Activated CD8-positive, alpha-beta memory T cell treated with anti-CD3 and anti-CD28 coated beads, Interleukin-2, amount 10 ng/mL, durations not matched to agents 7 days and 5 days (primary cell): Measurements from ENCODE around the gene JPH3. TPM values are rescaled to one million over a fixed set of nuclear protein-coding genes. Genes with fewer than 3 reads are reported as not detected.

Experiments
- ATAC-seq: fragments of 150-1000 bp; cut with Tn5 transposase; one replicate; pipeline ENCODE4 v1.10.0; 2021; ENCODE audit warnings: moderate library complexity
- CTCF ChIA-PET: fragments of 350-600 bp; sonication (Branson Sonifier 250); formaldehyde crosslinking; loops from one replicate; lab custom pipeline; 2021; ENCODE audit warnings: antibody characterized with exemption; lab: Charles Lee
- DNase-seq: peaks from one replicate; pipeline ENCODE4 v3.0.0-alpha.2; 2020
- H3K27ac Mint-ChIP-seq: one replicate; pipeline ENCODE4 v1.8.0; 2021; ENCODE audit warnings: mild to moderate bottlenecking, mixed read lengths
- H3K27me3 Mint-ChIP-seq: one replicate; pipeline ENCODE4 v1.8.0; 2021; ENCODE audit warnings: mixed read lengths
- H3K36me3 Mint-ChIP-seq: one replicate; pipeline ENCODE4 v1.8.0; 2021; ENCODE audit warnings: mild to moderate bottlenecking, mixed read lengths
- H3K4me1 Mint-ChIP-seq: one replicate; pipeline ENCODE4 v1.8.0; 2021; ENCODE audit warnings: mixed read lengths
- H3K4me3 Mint-ChIP-seq: one replicate; pipeline ENCODE4 v1.8.0; 2021; ENCODE audit warnings: mild to moderate bottlenecking, moderate library complexity, mixed read lengths
- H3K9me3 Mint-ChIP-seq: one replicate; pipeline ENCODE4 v1.8.0; 2022; ENCODE audit warnings: low read depth, mixed read lengths
- total RNA-seq, 2 experiments: library from RNA; stranded (reverse); gene quantifications; one replicate each; pipeline ENCODE4 v1.2.3, GENCODE V29; 2021

The JPH3 gene
- total RNA-seq, 2 experiments from 2014 or later, result not detected

GRCh38 chr16:87645802-87646201 lies 43.5 kb downstream of the JPH3 start:
- DNase-seq (no peak), ATAC-seq (no peak)
- H3K4me3 Mint-ChIP-seq, result no peak overlapping the region
- no peaks in the 10 kb centered on the region for H3K36me3 Mint-ChIP-seq
- H3K4me1 Mint-ChIP-seq, result peaks cover 7% of the 10 kb centered on the region
- no peak overlapping the region for H3K27ac Mint-ChIP-seq
- CTCF ChIA-PET, result interaction anchor here (1.2 to 1.4 kb wide), 2 partner anchors 10 to 11 kb away, joined by 3 to 6 read pairs; no protein-coding TSS in a partner anchor
- H3K9me3 Mint-ChIP-seq, result no peaks in the 10 kb centered on the region
- H3K27me3 Mint-ChIP-seq, result peaks cover 28% of the 10 kb centered on the region

- no peak overlapping the region for H3K4me3 Mint-ChIP-seq
- no peaks in the 10 kb centered on the region for H3K9me3 Mint-ChIP-seq
- H3K4me1 Mint-ChIP-seq, result peaks cover 7% of the 10 kb centered on the region
- H3K27me3 Mint-ChIP-seq, result peaks cover 37% of the 10 kb centered on the region
- no peak for ATAC-seq
- H3K36me3 Mint-ChIP-seq, result no peaks in the 10 kb centered on the region
- H3K27ac Mint-ChIP-seq, result no peak overlapping the region
- CTCF ChIA-PET, result no interaction called here
- no peak for DNase-seq
Measured at GRCh38 chr16:87647431-87648185, 45.3 kb downstream of the JPH3 start.

- H3K9me3 Mint-ChIP-seq, result no peaks in the 10 kb centered on the region
- no peaks in the 10 kb centered on the region for H3K36me3 Mint-ChIP-seq
- DNase-seq (no peak), ATAC-seq (no peak)
- peaks cover 7% of the 10 kb centered on the region for H3K4me1 Mint-ChIP-seq
- H3K27me3 Mint-ChIP-seq, result peaks cover 37% of the 10 kb centered on the region
- CTCF ChIA-PET, result no interaction called here
- H3K27ac Mint-ChIP-seq, result no peak overlapping the region
- H3K4me3 Mint-ChIP-seq, result no peak overlapping the region
Measured at GRCh38 chr16:87648236-87648635, 45.9 kb downstream of the JPH3 start.

- no peak overlapping the region for H3K27ac Mint-ChIP-seq
- no peak overlapping the region for H3K4me3 Mint-ChIP-seq
- H3K36me3 Mint-ChIP-seq, result no peaks in the 10 kb centered on the region
- ATAC-seq (no peak), DNase-seq (no peak)
- peaks cover 7% of the 10 kb centered on the region for H3K4me1 Mint-ChIP-seq
- H3K27me3 Mint-ChIP-seq, result peaks cover 37% of the 10 kb centered on the region
- H3K9me3 Mint-ChIP-seq, result no peaks in the 10 kb centered on the region
- CTCF ChIA-PET, result no interaction called here
Measured at GRCh38 chr16:87648698-87649487, 46.6 kb downstream of the JPH3 start.

GRCh38 chr16:87652386-87652785 lies 50.1 kb downstream of the JPH3 start:
- H3K9me3 Mint-ChIP-seq, result no peaks in the 10 kb centered on the region
- H3K27me3 Mint-ChIP-seq, result peaks cover 32% of the 10 kb centered on the region
- peaks cover 7% of the 10 kb centered on the region for H3K4me1 Mint-ChIP-seq
- H3K27ac Mint-ChIP-seq, result no peak overlapping the region
- DNase-seq (no peak), ATAC-seq (no peak)
- CTCF ChIA-PET, result no interaction called here
- H3K36me3 Mint-ChIP-seq, result no peaks in the 10 kb centered on the region
- no peak overlapping the region for H3K4me3 Mint-ChIP-seq

- no peak for ATAC-seq
- DNase-seq, result no peak
- Mint-ChIP-seq H3K27ac (no peak overlapping the region), H3K36me3 (no peaks in the 10 kb centered on the region), H3K9me3 (no peaks in the 10 kb centered on the region), H3K4me1 (peaks cover 7% of the 10 kb centered on the region), H3K27me3 (peaks cover 32% of the 10 kb centered on the region), H3K4me3 (no peak overlapping the region)
- CTCF ChIA-PET, result no interaction called here
Measured at GRCh38 chr16:87652799-87653198, 50.5 kb downstream of the JPH3 start.

GRCh38 chr16:87653234-87653633 lies 50.9 kb downstream of the JPH3 start:
- Mint-ChIP-seq H3K27ac (no peak overlapping the region), H3K4me1 (peaks cover 3% of the 10 kb centered on the region), H3K27me3 (peaks cover 28% of the 10 kb centered on the region), H3K9me3 (no peaks in the 10 kb centered on the region), H3K36me3 (no peaks in the 10 kb centered on the region), H3K4me3 (no peak overlapping the region)
- ATAC-seq (no peak), DNase-seq (no peak)
- CTCF ChIA-PET, result no interaction called here

- Mint-ChIP-seq H3K36me3 (no peaks in the 10 kb centered on the region), H3K27me3 (peaks cover 18% of the 10 kb centered on the region), H3K27ac (no peak overlapping the region), H3K9me3 (no peaks in the 10 kb centered on the region), H3K4me1 (no peaks in the 10 kb centered on the region), H3K4me3 (no peak overlapping the region)
- no peak for DNase-seq
- no peak for ATAC-seq
- CTCF ChIA-PET, result no interaction called here
Measured at GRCh38 chr16:87654826-87655225, 52.5 kb downstream of the JPH3 start.

- ATAC-seq (no peak), DNase-seq (no peak)
- H3K27ac Mint-ChIP-seq, result no peak overlapping the region
- peaks cover 13% of the 10 kb centered on the region for H3K27me3 Mint-ChIP-seq
- no peaks in the 10 kb centered on the region for H3K4me1 Mint-ChIP-seq
- no peaks in the 10 kb centered on the region for H3K36me3 Mint-ChIP-seq
- CTCF ChIA-PET, result interaction anchor here (1.2 kb wide), 1 partner anchor 20 kb away, joined by 4 read pairs; no protein-coding TSS in a partner anchor
- no peak overlapping the region for H3K4me3 Mint-ChIP-seq
- H3K9me3 Mint-ChIP-seq, result no peaks in the 10 kb centered on the region
Measured at GRCh38 chr16:87656328-87656727, 54.0 kb downstream of the JPH3 start.

- ATAC-seq, result no peak
- DNase-seq, result no peak
- Mint-ChIP-seq H3K36me3 (no peaks in the 10 kb centered on the region), H3K4me1 (no peaks in the 10 kb centered on the region), H3K27ac (no peak overlapping the region), H3K9me3 (no peaks in the 10 kb centered on the region), H3K27me3 (peaks cover 10% of the 10 kb centered on the region), H3K4me3 (no peak overlapping the region)
- CTCF ChIA-PET, result interaction anchor here (1.1 kb wide), 1 partner anchor 108 kb away, joined by 3 read pairs; the partner anchor contains the start of gene KLHDC4
Measured at GRCh38 chr16:87657621-87658192, 55.4 kb downstream of the JPH3 start.

- H3K9me3 Mint-ChIP-seq, result no peaks in the 10 kb centered on the region
- no peak overlapping the region for H3K27ac Mint-ChIP-seq
- H3K27me3 Mint-ChIP-seq, result peaks cover 10% of the 10 kb centered on the region
- DNase-seq, result no peak
- H3K4me1 Mint-ChIP-seq, result no peaks in the 10 kb centered on the region
- H3K36me3 Mint-ChIP-seq, result no peaks in the 10 kb centered on the region
- no peak for ATAC-seq
- CTCF ChIA-PET, result interaction anchor here (1.1 kb wide), 1 partner anchor 107 kb away, joined by 3 read pairs; the partner anchor contains the start of gene KLHDC4
- H3K4me3 Mint-ChIP-seq, result no peak overlapping the region
Measured at GRCh38 chr16:87658564-87659225, 56.4 kb downstream of the JPH3 start.

GRCh38 chr16:87661561-87661960 lies 59.3 kb downstream of the JPH3 start:
- peak; percentile 64 for DNase-seq
- Mint-ChIP-seq H3K36me3 (no peaks in the 10 kb centered on the region), H3K27me3 (peaks cover 10% of the 10 kb centered on the region), H3K4me3 (no peak overlapping the region), H3K27ac (no peak overlapping the region), H3K4me1 (no peaks in the 10 kb centered on the region), H3K9me3 (no peaks in the 10 kb centered on the region)
- CTCF ChIA-PET, result no interaction called here
- ATAC-seq, result peak; percentile 58
